HUES64 (cell line): ENCODE data around the gene STUM.

Experiments used
- H3K27ac ChIP-seq: 2 replicates; pipeline ENCODE4 v1.7.0; 2013; ENCODE audit warnings: low read depth, low read length, inconsistent platforms
- H3K27me3 ChIP-seq: 2 replicates; pipeline ENCODE4 v1.6.1; 2013; ENCODE audit warnings: mild to moderate bottlenecking, low read length; ENCODE audit not compliant: insufficient read depth
- H3K36me3 ChIP-seq: 2 replicates; pipeline ENCODE4 v1.6.1; 2013; ENCODE audit warnings: mild to moderate bottlenecking, low read length; ENCODE audit not compliant: insufficient read depth
- H3K4me1 ChIP-seq: 2 replicates; pipeline ENCODE4 v1.6.1; 2013; ENCODE audit warnings: mild to moderate bottlenecking, low read length, moderate library complexity; ENCODE audit not compliant: insufficient read depth
- H3K4me3 ChIP-seq: 2 replicates; pipeline ENCODE4 v1.5.1; 2013; ENCODE audit warnings: mild to moderate bottlenecking, low read length, moderate library complexity
- H3K9ac ChIP-seq: 2 replicates; pipeline ENCODE4 v1.6.1; 2013; ENCODE audit warnings: mild to moderate bottlenecking, low read depth, low read length
- H3K9me3 ChIP-seq: 2 replicates; pipeline ENCODE4 v1.6.1; 2013; ENCODE audit warnings: low read depth, low read length; ENCODE audit not compliant: insufficient read depth
- WGBS: fragments of 150-250, 120-280 bp; methylation state at CpG from one replicate; pipeline ENCODE4 v1.1.7; 2013; ENCODE audit warnings: missing lambda C conversion rate; 5-methylcytosine and 5-hydroxymethylcytosine counted together

STUM gene

GRCh38 chr1:226650236-226650841, 101.8 kb downstream of the STUM start:
- peak overlapping the region; percentile 17; the same call in 1 of the 2 replicates for H3K27ac ChIP-seq
- no peak overlapping the region for H3K4me3 ChIP-seq
- no peaks in the 10 kb centered on the region for H3K9me3 ChIP-seq
- H3K27me3 ChIP-seq: no peaks in the 10 kb centered on the region
- WGBS: 78% methylated on average over 11 of the region's 11 CpGs
- no peaks in the 10 kb centered on the region for H3K36me3 ChIP-seq
- no peak overlapping the region for H3K9ac ChIP-seq
- H3K4me1 ChIP-seq: peaks cover 29% of the 10 kb centered on the region

- Histone ChIP-seq H3K27ac (no peak overlapping the region), H3K9me3 (no peaks in the 10 kb centered on the region), H3K36me3 (no peaks in the 10 kb centered on the region), H3K9ac (no peak overlapping the region), H3K4me1 (peaks cover 38% of the 10 kb centered on the region), H3K27me3 (no peaks in the 10 kb centered on the region), H3K4me3 (no peak overlapping the region)
- WGBS: 94% methylated on average over 12 of the region's 12 CpGs
These were observed 102.6 kb downstream of the STUM start for GRCh38 chr1:226651041-226651731.

- no peak overlapping the region for H3K4me3 ChIP-seq
- H3K4me1 ChIP-seq: peaks cover 43% of the 10 kb centered on the region
- no peaks in the 10 kb centered on the region for H3K36me3 ChIP-seq
- WGBS: 91% methylated on average over 4 of the region's 4 CpGs
- H3K27ac ChIP-seq: no peak overlapping the region
- no peak overlapping the region for H3K9ac ChIP-seq
- H3K27me3 ChIP-seq: no peaks in the 10 kb centered on the region
- no peaks in the 10 kb centered on the region for H3K9me3 ChIP-seq
These were observed 103.2 kb downstream of the STUM start for GRCh38 chr1:226651732-226652105.

- no peaks in the 10 kb centered on the region for H3K9me3 ChIP-seq
- no peak overlapping the region for H3K4me3 ChIP-seq
- no peaks in the 10 kb centered on the region for H3K27me3 ChIP-seq
- WGBS: 93% methylated on average over 6 of the region's 6 CpGs
- peaks cover 52% of the 10 kb centered on the region for H3K4me1 ChIP-seq
- H3K27ac ChIP-seq: no peak overlapping the region
- H3K9ac ChIP-seq: no peak overlapping the region
- H3K36me3 ChIP-seq: no peaks in the 10 kb centered on the region
These were observed 104.0 kb downstream of the STUM start for GRCh38 chr1:226652613-226653012.

- Histone ChIP-seq H3K27ac (peak overlapping the region; percentile 75), H3K4me3 (no peak overlapping the region), H3K27me3 (no peaks in the 10 kb centered on the region), H3K36me3 (no peaks in the 10 kb centered on the region), H3K9me3 (no peaks in the 10 kb centered on the region), H3K9ac (peak overlapping the region; percentile 2; the same call in 1 of the 2 replicates), H3K4me1 (peaks cover 58% of the 10 kb centered on the region)
- WGBS: 80% methylated on average over 11 of the region's 11 CpGs
These were observed 104.9 kb downstream of the STUM start for GRCh38 chr1:226653311-226653921.

- 29% methylated on average over 8 of the region's 8 CpGs for WGBS
- Histone ChIP-seq H3K27me3 (no peaks in the 10 kb centered on the region), H3K9ac (peak overlapping the region; percentile 58; the same call in 1 of the 2 replicates)
These were observed 105.6 kb downstream of the STUM start for GRCh38 chr1:226654046-226654667.

GRCh38 chr1:226654668-226655055, 106.1 kb downstream of the STUM start:
- 81% methylated on average over 8 of the region's 8 CpGs for WGBS
- no peaks in the 10 kb centered on the region for H3K9me3 ChIP-seq
- H3K4me1 ChIP-seq: peaks cover 58% of the 10 kb centered on the region
- H3K9ac ChIP-seq: peak overlapping the region; percentile 58; the same call in 1 of the 2 replicates
- peak overlapping the region; percentile 97 for H3K27ac ChIP-seq
- H3K4me3 ChIP-seq: no peak overlapping the region
- H3K36me3 ChIP-seq: no peaks in the 10 kb centered on the region
- no peaks in the 10 kb centered on the region for H3K27me3 ChIP-seq

More at GRCh38 chr1:226654046-226654667, 105.6 kb downstream of the STUM start:
- H3K27ac ChIP-seq: peak overlapping the region; percentile 97
- H3K4me1 ChIP-seq: peaks cover 58% of the 10 kb centered on the region
- no peak overlapping the region for H3K4me3 ChIP-seq
- no peaks in the 10 kb centered on the region for H3K9me3 ChIP-seq
- no peaks in the 10 kb centered on the region for H3K36me3 ChIP-seq

- peak overlapping the region; percentile 58; the same call in 1 of the 2 replicates for H3K27ac ChIP-seq
- peaks cover 54% of the 10 kb centered on the region for H3K4me1 ChIP-seq
- no peaks in the 10 kb centered on the region for H3K27me3 ChIP-seq
- no peaks in the 10 kb centered on the region for H3K9me3 ChIP-seq
- no peak overlapping the region for H3K4me3 ChIP-seq
- 61% methylated on average over 10 of the region's 12 CpGs for WGBS
- no peaks in the 10 kb centered on the region for H3K36me3 ChIP-seq
- H3K9ac ChIP-seq: no peak overlapping the region
These were observed 106.9 kb downstream of the STUM start for GRCh38 chr1:226655251-226656163.

- peak overlapping the region; percentile 57; the same call in 1 of the 2 replicates for H3K27ac ChIP-seq
- no peaks in the 10 kb centered on the region for H3K9me3 ChIP-seq
- H3K27me3 ChIP-seq: no peaks in the 10 kb centered on the region
- no peak overlapping the region for H3K9ac ChIP-seq
- peaks cover 58% of the 10 kb centered on the region for H3K4me1 ChIP-seq
- 56% methylated on average over 4 of the region's 4 CpGs for WGBS
- H3K36me3 ChIP-seq: no peaks in the 10 kb centered on the region
- H3K4me3 ChIP-seq: no peak overlapping the region
These were observed 107.6 kb downstream of the STUM start for GRCh38 chr1:226656201-226656600.

- Histone ChIP-seq H3K4me1 (peaks cover 61% of the 10 kb centered on the region), H3K36me3 (no peaks in the 10 kb centered on the region), H3K27ac (no peak overlapping the region), H3K4me3 (no peak overlapping the region), H3K9ac (no peak overlapping the region), H3K27me3 (no peaks in the 10 kb centered on the region), H3K9me3 (no peaks in the 10 kb centered on the region)
- WGBS: 83% methylated on average over 12 of the region's 12 CpGs
These were observed 108.2 kb downstream of the STUM start for GRCh38 chr1:226656601-226657277.
